ENCODE results near the gene KATNAL2. TPM values are rescaled to one million over a fixed set of nuclear protein-coding genes. Genes with fewer than 3 reads are reported as not detected.

Gene KATNAL2
- polyA plus RNA-seq (2013, experiment 1 of 4): 22.9 TPM
- 25.8 TPM for polyA plus RNA-seq (2013, experiment 2 of 4)
- 16.2 TPM for polyA plus RNA-seq (2013, experiment 3 of 4)
- polyA plus RNA-seq (2013, experiment 4 of 4): 19.3 TPM

GRCh38 chr18:46917108-46917802, at the start of gene KATNAL2, which contains the start of gene PIAS2:
KATNAL2 (plus strand) TSS chr18:46917602; CDS start chr18:46946873, 29,271 bp downstream.
PIAS2 (minus strand) TSS chr18:46917507; CDS start chr18:46917345, 162 bp downstream.
- H3K4me3 ChIP-seq (ENCODE audit: insufficient read depth, low read depth, low read length): peak within 1 kb of the TSS; percentile 67
- no peaks in the 10 kb centered on the region for H3K36me3 ChIP-seq (ENCODE audit: control insufficient read depth, insufficient read depth, low read length)
- peaks cover 4% of the 10 kb centered on the region for H3K27me3 ChIP-seq (ENCODE audit: control insufficient read depth, insufficient read depth, low read length, poor library complexity, severe bottlenecking)
- H3K9me3 ChIP-seq (ENCODE audit: control insufficient read depth, low read length): no peaks in the 10 kb centered on the region
- peak within 1 kb of the TSS; percentile 74 for H3K27ac ChIP-seq (ENCODE audit: insufficient read depth, low read depth, low read length, poor library complexity, severe bottlenecking)
- H3K4me1 ChIP-seq (ENCODE audit: control insufficient read depth, insufficient read depth, low read length): peaks cover 37% of the 10 kb centered on the region
- WGBS, 2 experiments: 0% methylated on average over 107 of the region's 107 CpGs

GRCh38 chr18:46868169-46868921, 49.1 kb upstream of the KATNAL2 start:
- Histone ChIP-seq H3K4me3 (ENCODE audit: insufficient read depth, low read depth, low read length) (no peak overlapping the region), H3K27me3 (ENCODE audit: control insufficient read depth, insufficient read depth, low read length, poor library complexity, severe bottlenecking) (no peaks in the 10 kb centered on the region), H3K27ac (ENCODE audit: insufficient read depth, low read depth, low read length, poor library complexity, severe bottlenecking) (no peak overlapping the region), H3K4me1 (ENCODE audit: control insufficient read depth, insufficient read depth, low read length) (no peaks in the 10 kb centered on the region), H3K9me3 (ENCODE audit: control insufficient read depth, low read length) (no peaks in the 10 kb centered on the region), H3K36me3 (ENCODE audit: control insufficient read depth, insufficient read depth, low read length) (peaks cover 5% of the 10 kb centered on the region)
- 94% methylated on average over 11 of the region's 11 CpGs for WGBS, 2 experiments

GRCh38 chr18:46877329-46877987, 39.9 kb upstream of the KATNAL2 start:
- Histone ChIP-seq H3K36me3 (ENCODE audit: control insufficient read depth, insufficient read depth, low read length) (peaks cover 4% of the 10 kb centered on the region), H3K4me1 (ENCODE audit: control insufficient read depth, insufficient read depth, low read length) (no peaks in the 10 kb centered on the region), H3K9me3 (ENCODE audit: control insufficient read depth, low read length) (no peaks in the 10 kb centered on the region), H3K4me3 (ENCODE audit: insufficient read depth, low read depth, low read length) (no peak overlapping the region), H3K27me3 (ENCODE audit: control insufficient read depth, insufficient read depth, low read length, poor library complexity, severe bottlenecking) (no peaks in the 10 kb centered on the region), H3K27ac (ENCODE audit: insufficient read depth, low read depth, low read length, poor library complexity, severe bottlenecking) (no peak overlapping the region)
- 91 to 93% methylated on average over 15 of the region's 15 CpGs for WGBS, 2 experiments

DNA sequence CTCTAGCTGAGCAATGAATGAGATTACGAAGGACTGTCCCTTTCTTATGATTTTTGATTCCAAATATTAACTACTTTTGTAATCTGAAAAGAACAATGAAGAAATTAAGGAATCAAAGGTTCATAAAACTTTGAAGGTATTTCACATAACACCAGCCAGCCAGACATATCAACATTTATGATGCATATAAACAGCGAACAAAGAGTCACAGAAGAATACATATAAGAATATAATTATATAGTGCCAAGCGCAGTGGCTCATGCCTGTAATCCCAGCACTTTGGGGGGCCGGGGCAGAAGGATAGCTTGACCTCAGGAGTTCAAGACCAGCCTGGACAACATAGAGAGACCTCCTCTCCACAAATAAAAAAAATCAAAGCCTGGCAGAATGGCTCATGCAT, 34.2 kb upstream of the KATNAL2 start:
- Histone ChIP-seq H3K27ac (ENCODE audit: insufficient read depth, low read depth, low read length, poor library complexity, severe bottlenecking) (no peak overlapping the region), H3K4me3 (ENCODE audit: insufficient read depth, low read depth, low read length) (no peak overlapping the region), H3K9me3 (ENCODE audit: control insufficient read depth, low read length) (peaks cover 1% of the 10 kb centered on the region), H3K36me3 (ENCODE audit: control insufficient read depth, insufficient read depth, low read length) (peaks cover 6% of the 10 kb centered on the region), H3K27me3 (ENCODE audit: control insufficient read depth, insufficient read depth, low read length, poor library complexity, severe bottlenecking) (no peaks in the 10 kb centered on the region), H3K4me1 (ENCODE audit: control insufficient read depth, insufficient read depth, low read length) (no peaks in the 10 kb centered on the region)
- 88 to 94% methylated on average over 2 of the region's 4 CpGs for WGBS, 2 experiments

DNA sequence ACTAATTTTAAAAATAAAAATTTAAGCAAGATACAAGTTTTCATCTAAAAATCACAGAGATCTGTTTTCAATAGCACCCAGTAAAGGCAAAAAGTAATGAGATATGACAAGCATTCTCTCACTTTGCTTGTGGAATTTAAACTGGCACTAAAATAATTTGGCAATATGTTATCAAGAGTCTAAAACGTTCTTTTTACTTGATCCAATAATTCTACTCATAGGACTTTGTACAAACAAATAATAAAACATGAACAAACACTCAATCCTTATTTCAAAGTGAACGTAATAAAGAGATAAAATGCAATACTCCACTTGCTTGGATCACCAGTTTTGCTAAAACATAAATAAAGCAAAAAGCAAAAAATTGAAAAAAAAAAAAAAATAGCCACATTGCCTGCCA, 30.5 kb upstream of the KATNAL2 start:
- Histone ChIP-seq H3K4me1 (ENCODE audit: control insufficient read depth, insufficient read depth, low read length) (no peaks in the 10 kb centered on the region), H3K9me3 (ENCODE audit: control insufficient read depth, low read length) (peaks cover 10% of the 10 kb centered on the region), H3K4me3 (ENCODE audit: insufficient read depth, low read depth, low read length) (no peak overlapping the region), H3K27me3 (ENCODE audit: control insufficient read depth, insufficient read depth, low read length, poor library complexity, severe bottlenecking) (no peaks in the 10 kb centered on the region), H3K27ac (ENCODE audit: insufficient read depth, low read depth, low read length, poor library complexity, severe bottlenecking) (no peak overlapping the region), H3K36me3 (ENCODE audit: control insufficient read depth, insufficient read depth, low read length) (peaks cover 28% of the 10 kb centered on the region)
- 90 to 92% methylated on average over 2 of the region's 2 CpGs for WGBS, 2 experiments

- no peaks in the 10 kb centered on the region for H3K4me1 ChIP-seq (ENCODE audit: control insufficient read depth, insufficient read depth, low read length)
- WGBS, 2 experiments: 89 to 100% methylated on average over 1 of the region's 1 CpG
- H3K27ac ChIP-seq (ENCODE audit: insufficient read depth, low read depth, low read length, poor library complexity, severe bottlenecking): no peak overlapping the region
- H3K36me3 ChIP-seq (ENCODE audit: control insufficient read depth, insufficient read depth, low read length): peaks cover 28% of the 10 kb centered on the region
- peaks cover 10% of the 10 kb centered on the region for H3K9me3 ChIP-seq (ENCODE audit: control insufficient read depth, low read length)
- H3K4me3 ChIP-seq (ENCODE audit: insufficient read depth, low read depth, low read length): no peak overlapping the region
- no peaks in the 10 kb centered on the region for H3K27me3 ChIP-seq (ENCODE audit: control insufficient read depth, insufficient read depth, low read length, poor library complexity, severe bottlenecking)
Measured at GRCh38 chr18:46888965-46889364, 28.4 kb upstream of the KATNAL2 start.

GRCh38 chr18:46891742-46892214, 25.6 kb upstream of the KATNAL2 start:
- Histone ChIP-seq H3K4me1 (ENCODE audit: control insufficient read depth, insufficient read depth, low read length) (no peaks in the 10 kb centered on the region), H3K27me3 (ENCODE audit: control insufficient read depth, insufficient read depth, low read length, poor library complexity, severe bottlenecking) (no peaks in the 10 kb centered on the region), H3K4me3 (ENCODE audit: insufficient read depth, low read depth, low read length) (no peak overlapping the region), H3K27ac (ENCODE audit: insufficient read depth, low read depth, low read length, poor library complexity, severe bottlenecking) (no peak overlapping the region), H3K9me3 (ENCODE audit: control insufficient read depth, low read length) (peaks cover 10% of the 10 kb centered on the region), H3K36me3 (ENCODE audit: control insufficient read depth, insufficient read depth, low read length) (peaks cover 28% of the 10 kb centered on the region)
- WGBS, 2 experiments: 85 to 99% methylated on average over 2 to 3 of the region's 3 CpGs

DNA sequence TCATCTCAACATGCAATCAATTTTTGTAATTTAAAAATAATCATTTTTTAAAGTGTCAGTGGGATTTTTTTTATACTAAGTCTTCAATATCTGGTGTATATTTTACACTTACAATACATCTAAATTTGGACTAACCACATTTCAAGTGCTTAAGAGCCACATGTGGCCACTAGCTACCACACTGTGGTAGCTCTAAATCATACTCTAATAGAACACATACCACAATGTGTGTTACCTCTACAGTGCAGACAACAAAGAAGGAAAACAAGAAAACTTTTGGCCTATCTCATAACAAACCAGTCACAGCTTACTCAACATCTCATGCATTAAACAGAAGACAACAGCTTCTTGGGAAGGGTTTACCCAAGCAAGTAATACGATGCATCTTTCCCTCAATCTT, 24.6 kb upstream of the KATNAL2 start:
- H3K9me3 ChIP-seq (ENCODE audit: control insufficient read depth, low read length): peaks cover 10% of the 10 kb centered on the region
- H3K36me3 ChIP-seq (ENCODE audit: control insufficient read depth, insufficient read depth, low read length): peaks cover 28% of the 10 kb centered on the region
- no peaks in the 10 kb centered on the region for H3K4me1 ChIP-seq (ENCODE audit: control insufficient read depth, insufficient read depth, low read length)
- no peak overlapping the region for H3K4me3 ChIP-seq (ENCODE audit: insufficient read depth, low read depth, low read length)
- WGBS, 2 experiments: 81 to 88% methylated on average over 1 of the region's 1 CpG
- no peak overlapping the region for H3K27ac ChIP-seq (ENCODE audit: insufficient read depth, low read depth, low read length, poor library complexity, severe bottlenecking)
- H3K27me3 ChIP-seq (ENCODE audit: control insufficient read depth, insufficient read depth, low read length, poor library complexity, severe bottlenecking): no peaks in the 10 kb centered on the region

GRCh38 chr18:46893360-46893759, 24.0 kb upstream of the KATNAL2 start:
- Histone ChIP-seq H3K4me1 (ENCODE audit: control insufficient read depth, insufficient read depth, low read length) (no peaks in the 10 kb centered on the region), H3K4me3 (ENCODE audit: insufficient read depth, low read depth, low read length) (no peak overlapping the region), H3K9me3 (ENCODE audit: control insufficient read depth, low read length) (peaks cover 8% of the 10 kb centered on the region), H3K27ac (ENCODE audit: insufficient read depth, low read depth, low read length, poor library complexity, severe bottlenecking) (no peak overlapping the region), H3K27me3 (ENCODE audit: control insufficient read depth, insufficient read depth, low read length, poor library complexity, severe bottlenecking) (no peaks in the 10 kb centered on the region), H3K36me3 (ENCODE audit: control insufficient read depth, insufficient read depth, low read length) (peaks cover 24% of the 10 kb centered on the region)
- WGBS, 2 experiments: 87 to 98% methylated on average over 1 of the region's 1 CpG

- peaks cover 18% of the 10 kb centered on the region for H3K36me3 ChIP-seq (ENCODE audit: control insufficient read depth, insufficient read depth, low read length)
- 97 to 98% methylated on average over 2 of the region's 2 CpGs for WGBS, 2 experiments
- no peaks in the 10 kb centered on the region for H3K4me1 ChIP-seq (ENCODE audit: control insufficient read depth, insufficient read depth, low read length)
- H3K9me3 ChIP-seq (ENCODE audit: control insufficient read depth, low read length): peaks cover 6% of the 10 kb centered on the region
- H3K4me3 ChIP-seq (ENCODE audit: insufficient read depth, low read depth, low read length): no peak overlapping the region
- H3K27me3 ChIP-seq (ENCODE audit: control insufficient read depth, insufficient read depth, low read length, poor library complexity, severe bottlenecking): no peaks in the 10 kb centered on the region
- H3K27ac ChIP-seq (ENCODE audit: insufficient read depth, low read depth, low read length, poor library complexity, severe bottlenecking): no peak overlapping the region
Measured at GRCh38 chr18:46894124-46894523, 23.3 kb upstream of the KATNAL2 start.

Data from ectodermal cell (in vitro differentiated cells).